Measurements from ENCODE around the gene MYL12B.
A peak's percentile ranks its signal among the peaks of the same experiment; 100 is the strongest.
"Not testable (repeated sequence)": the region's sequence is repeated elsewhere in the genome, so short reads cannot be mapped to it uniquely, and the experiment has no call there.

MYL12B gene

DNA sequence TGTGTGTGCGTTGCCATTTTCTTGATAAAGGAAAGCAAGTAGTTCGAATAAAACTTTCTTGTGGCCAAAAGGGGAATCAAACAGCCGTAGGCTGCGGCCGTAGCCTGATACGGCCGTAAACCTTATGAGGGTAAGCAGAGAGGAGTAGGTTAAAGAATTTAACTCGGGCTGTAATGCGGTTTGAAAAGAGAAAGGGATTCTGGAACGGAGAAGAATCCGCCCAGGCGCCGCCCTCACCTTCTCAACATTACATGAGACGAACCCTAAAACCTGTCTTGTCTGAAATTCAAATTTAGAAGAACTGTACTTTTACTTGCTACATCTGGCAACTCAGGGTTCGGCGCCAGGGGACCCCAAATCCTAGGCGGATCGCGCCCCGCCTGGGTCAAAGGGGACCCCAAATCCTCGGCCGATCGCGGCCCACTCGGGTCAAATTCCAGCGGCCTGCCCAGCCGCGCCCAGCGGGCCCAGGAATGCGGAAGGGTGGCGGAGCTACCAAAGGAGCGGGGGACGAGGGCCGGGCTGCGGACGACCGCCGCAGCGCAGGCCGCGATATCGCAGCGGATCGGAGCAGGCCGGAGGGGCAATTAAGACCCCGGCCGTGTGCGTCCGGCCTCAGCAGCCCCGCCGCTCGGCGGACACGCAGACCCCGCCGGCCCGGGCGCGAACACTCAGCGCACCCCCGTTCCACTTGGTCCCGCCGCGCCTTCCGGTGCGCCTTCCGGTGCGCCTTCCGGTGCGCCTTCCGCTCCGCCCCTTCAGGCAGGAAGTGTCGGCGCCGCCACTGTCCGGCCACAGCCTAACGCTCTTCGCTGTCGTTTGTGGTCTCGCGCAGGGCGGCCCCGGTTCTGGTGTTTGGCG, at the start of gene MYL12B:
Gene MYL12B, plus strand, starts transcription at position 761 of the 861 bp plus-strand sequence. CDS start 10,766 bp downstream, outside the sequence.
- peak; percentile 94 for DNase-seq (ENCODE audit: low spot score)

DNA sequence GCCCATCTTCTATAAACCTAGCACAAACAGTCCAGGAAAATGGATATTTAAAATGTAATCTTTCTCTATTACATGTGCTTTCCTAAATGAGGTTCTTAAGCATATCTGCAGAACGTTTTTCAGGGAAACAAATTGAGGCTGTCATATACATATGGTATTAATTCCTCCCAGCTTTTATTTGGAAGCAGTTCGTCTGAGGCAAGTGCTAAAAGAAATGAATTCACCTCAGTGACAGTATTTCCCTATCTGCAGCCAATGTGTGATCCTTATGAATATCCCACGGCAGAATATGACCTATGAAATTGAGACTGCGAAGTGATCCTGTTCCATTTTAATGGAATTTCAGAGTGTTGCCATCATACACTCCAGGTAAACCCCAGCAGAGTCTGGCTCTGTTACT, 49.3 kb upstream of the MYL12B start:
- DNase-seq (ENCODE audit: low spot score) = no peak

DNA sequence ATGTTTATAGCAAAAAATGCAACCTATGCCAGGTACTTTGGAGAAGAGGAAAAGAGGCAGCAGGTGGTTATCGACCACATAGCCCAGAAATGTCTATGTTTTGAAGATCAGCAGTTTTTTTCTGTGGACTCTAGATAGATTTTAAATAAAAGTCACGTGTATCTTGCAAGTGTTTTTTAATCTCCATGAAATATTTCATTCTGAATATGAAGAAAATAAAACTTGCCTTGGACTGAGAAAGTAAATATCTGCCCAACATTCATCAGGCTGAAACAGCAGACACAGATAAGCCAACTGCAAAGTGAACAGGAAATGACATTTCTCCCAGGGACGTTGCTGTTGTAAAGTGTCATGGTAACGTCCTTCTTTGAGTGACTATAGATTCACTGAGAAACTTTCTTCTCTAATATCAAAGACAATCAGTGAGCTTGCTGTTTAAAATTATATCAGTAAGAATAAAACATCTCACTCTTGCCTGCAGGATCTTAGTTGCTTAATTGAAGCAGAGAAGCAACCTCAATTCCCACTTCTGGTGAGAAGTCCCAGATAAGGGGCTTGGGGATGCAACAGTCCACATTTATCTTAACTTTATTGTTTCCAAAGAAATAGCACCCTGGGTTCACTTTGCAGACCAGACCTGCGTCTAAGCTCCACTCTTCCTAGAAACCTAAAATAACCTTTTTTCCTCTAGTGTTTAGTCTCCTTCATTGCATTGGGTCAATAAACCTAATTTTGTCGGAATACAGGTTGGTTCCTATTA, 48.5 kb upstream of the MYL12B start:
- DNase-seq (ENCODE audit: low spot score) = no peak

DNA sequence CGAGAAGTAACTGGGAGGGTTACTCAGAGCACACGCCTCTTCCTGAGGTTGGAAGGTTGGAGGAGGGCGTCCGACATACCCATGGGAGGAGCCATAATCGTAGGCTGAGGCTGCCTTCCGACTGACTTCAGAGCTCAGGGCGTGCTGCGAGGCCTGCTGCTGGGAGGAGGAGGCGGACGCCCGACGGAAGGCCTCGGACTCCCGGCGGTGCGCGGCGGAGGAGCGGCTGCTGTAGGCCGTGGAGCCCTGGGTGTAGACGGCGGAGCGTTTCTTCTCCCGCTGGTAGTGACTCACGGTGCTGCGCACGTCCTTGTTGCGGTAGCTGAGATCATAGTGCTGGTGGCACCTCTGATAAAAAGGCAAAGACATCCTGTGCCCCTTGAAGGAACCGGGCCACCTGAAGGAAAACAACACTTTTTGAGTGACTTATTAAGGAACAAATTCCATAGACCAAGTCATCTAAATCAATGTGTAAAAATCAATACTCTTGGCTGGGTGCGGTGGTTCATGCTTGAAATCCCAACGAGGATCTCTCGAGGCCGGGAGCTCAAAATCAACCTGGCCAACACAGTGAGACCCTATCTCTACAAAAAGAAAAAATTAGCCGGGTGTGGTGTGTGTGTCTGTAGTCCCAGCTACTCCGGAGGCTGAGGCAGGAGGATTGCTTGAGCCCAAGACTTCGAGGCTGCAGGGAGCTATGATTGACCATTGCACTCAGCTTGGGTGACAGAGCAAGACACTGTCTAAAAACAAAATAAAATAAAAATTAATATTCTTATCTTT, 46.9 kb upstream of the MYL12B start:
- no peak for DNase-seq (ENCODE audit: low spot score)

DNA sequence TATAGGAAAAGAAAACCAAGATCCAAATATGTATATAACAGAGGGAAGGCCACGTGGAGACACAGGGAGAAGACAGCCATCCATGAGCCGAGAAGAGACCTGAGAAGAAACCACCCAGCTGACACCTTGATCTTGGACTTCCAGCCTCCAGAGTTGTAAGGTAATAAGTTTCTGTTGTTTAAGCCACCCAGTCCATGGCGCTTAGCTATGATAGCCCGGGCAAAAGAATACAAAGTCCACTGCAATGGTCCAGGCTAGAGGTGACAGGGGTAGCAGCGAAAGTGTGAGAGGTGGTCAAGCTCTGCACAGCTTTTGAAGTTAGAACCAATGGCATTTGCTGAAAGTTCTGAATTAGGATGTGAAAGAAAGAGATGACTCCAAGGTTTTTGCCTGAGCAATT, 44.9 kb upstream of the MYL12B start:
- no peak for DNase-seq (ENCODE audit: low spot score)

DNA sequence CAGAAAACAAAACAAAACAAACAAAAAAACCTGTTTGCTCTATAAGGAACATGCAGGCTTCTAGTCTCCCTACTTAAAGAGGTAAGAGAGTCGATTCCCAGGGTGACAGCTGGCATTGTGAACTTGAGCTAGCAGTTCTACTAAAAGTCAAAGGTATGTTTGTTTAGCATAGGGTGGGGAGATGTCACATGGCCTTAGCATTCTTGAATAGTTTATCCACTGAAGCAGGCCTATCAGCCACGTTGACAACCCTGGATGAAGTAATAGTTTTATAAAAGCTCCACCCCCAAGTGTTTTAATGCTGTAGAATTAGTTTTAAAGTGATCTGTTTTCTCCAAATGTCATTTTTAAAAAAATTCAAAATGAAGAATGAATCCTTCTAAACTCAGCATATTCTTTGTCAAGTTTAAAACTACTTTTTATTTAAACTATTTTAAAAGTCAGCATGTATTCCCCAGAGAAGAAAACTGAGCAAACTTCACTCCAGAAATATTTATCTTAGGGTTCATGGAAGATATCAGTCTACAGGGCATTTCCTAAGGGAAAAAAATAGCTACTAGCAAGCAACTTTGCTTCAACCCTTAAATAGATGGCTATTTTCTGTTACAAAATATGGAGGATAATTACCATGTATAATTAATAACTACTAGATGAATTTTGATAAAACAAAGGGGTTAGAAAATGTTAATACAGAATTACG, 43.8 kb upstream of the MYL12B start:
- peak; percentile 87 for DNase-seq (ENCODE audit: low spot score)

DNA sequence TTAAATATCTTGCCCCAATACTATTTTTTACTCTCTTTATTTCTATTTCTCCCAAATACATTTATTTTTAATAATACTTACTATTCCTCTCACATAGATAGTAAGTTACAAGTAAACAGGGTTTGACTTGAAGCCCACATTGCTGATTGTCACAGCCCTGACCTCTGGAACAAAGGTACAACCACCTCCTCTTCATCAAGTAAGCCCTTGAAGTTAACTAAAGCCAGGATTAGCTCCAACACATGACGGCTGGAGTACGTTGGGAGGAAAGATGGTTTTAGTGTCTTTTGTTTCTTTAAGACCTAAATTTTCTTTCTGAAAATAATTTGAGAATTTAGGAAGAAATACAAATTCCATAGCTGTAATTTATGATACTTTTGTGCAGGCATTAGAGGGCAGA, 43.1 kb upstream of the MYL12B start:
- DNase-seq (ENCODE audit: low spot score) = no peak

DNA sequence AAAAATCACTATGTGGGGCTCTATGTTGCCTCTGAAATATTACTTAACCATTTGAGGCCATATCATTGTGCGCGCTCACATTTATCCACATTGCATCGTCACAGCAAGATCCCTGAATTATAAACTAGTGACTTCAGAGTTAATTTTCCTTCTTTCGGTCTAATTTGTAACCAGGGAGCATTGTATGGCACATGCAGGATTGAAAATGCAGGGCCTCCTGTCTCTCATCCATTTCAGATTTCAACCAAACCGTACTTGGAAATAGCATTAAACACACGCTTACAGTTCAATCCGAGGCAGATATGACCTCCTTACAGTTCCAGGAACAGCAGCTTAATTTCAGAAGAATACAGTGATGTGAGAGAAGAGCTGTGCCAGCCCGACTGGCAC, 42.7 kb upstream of the MYL12B start:
- no peak for DNase-seq (ENCODE audit: low spot score)

DNA sequence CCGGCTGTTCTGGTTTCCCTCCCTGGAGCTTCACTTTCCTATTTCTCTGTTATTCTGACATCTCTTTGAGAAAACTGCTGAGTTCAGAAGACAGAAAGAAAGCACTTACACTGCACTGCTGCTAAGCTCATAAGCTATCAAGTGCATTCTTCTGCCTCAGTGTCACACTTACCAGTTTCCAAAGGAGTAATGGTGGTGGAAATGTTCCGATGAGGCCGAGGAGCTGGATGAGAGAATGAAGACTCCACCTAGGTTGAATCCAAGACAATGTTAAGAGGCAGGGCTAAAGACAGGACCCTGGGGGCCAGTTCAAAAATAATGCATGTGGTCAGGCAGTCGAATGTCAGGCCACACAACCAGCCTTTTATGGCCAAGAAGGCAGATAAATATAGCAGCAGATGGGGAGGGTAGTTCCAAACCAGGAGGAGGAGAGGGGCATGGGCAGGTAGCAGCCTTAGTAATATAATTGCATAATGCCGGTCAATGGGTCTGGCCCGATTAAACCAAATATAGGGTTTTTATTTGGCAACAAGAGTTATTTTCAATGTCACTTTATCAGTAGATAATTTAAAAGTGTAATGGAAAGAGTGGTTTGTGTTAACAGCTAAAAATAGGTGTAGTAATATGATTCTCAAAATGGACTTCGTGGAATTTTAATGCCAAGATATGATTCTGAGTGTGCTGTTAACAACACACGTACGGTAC, 42.1 kb upstream of the MYL12B start, which contains the start of gene MYOM1:
Gene MYOM1, minus strand, starts transcription at position 338 of the 705 bp plus-strand sequence. CDS start 4,745 bp downstream, outside the sequence.
- no peak for DNase-seq (ENCODE audit: low spot score)

DNA sequence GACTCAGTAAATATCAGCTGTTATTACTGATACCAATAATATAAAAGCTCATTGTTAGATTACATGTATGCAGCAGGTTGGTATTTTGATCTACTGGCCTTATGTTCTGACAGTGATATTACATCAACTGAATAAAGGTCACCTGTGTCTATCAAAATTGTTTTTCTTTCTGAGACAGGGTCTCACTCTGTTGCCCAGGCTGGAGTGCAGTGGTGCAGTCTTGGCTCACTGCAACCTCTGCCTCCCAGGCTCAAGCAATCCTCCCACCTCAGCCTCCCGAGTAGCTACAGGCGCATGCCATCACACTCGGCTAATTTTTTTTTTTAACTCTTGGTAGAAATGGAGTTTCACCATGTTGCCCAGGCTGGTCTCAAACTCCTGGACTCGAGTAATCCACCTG, 41.1 kb upstream of the MYL12B start:
- DNase-seq (ENCODE audit: low spot score) = not testable (repeated sequence)

DNA sequence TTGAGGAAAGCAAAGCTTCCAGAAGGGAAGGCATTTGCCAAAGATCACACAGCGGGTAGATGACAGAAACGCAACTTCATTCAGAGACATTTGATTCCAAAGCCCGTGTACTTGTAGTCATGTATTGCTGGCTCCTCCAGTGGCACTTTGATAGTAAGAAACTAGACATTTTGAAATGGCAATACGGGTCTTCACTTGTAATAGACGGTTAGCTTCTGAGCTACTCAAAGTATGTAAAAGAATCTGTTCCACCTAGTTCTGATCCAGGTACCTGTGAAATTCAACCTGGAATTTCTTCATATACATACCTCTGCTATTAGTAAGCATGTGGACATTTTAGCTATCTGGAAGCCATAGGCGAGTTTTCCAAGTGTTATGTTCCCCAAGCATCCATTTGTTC, 40.4 kb upstream of the MYL12B start:
- no peak for DNase-seq (ENCODE audit: low spot score)

DNA sequence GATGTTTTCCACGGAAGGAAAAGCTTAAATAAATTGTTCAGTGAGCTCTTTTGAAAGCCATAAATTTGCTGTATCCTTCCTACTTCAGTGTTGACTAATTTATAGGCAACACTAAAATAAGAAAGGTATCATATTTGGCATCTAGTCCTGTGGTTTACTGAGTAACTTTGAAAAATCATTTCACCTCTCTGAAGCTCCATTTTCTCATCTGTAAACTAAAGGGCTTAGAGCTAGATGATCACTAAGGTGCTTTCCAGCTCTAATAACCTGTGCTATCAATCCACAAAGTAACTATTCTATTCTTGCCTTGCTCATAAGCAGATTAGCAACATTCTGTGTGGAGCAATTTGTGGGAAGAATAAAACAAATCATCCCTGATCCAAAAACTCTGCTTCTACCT, 38.6 kb upstream of the MYL12B start:
- no peak for DNase-seq (ENCODE audit: low spot score)

DNA sequence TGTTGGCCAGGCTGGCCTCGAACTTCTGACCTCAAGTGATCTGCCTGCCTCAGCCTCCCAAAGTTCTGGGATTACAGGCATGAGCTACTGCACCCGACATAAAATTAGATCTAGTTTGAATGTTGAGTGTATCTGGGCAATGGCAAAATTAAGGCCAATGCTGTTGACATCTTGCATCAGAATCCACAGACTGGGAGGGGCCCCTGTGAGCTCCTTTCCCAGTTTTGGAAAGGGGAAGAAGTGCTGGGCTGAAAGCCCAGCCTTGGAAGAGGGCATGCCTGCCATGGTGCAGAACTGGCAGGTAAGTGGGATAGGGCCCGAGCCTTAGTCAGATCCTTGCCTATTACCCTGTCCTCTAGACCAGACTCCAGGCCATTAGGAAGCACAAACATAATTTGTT, 37.7 kb upstream of the MYL12B start:
- DNase-seq (ENCODE audit: low spot score) = no peak

DNA sequence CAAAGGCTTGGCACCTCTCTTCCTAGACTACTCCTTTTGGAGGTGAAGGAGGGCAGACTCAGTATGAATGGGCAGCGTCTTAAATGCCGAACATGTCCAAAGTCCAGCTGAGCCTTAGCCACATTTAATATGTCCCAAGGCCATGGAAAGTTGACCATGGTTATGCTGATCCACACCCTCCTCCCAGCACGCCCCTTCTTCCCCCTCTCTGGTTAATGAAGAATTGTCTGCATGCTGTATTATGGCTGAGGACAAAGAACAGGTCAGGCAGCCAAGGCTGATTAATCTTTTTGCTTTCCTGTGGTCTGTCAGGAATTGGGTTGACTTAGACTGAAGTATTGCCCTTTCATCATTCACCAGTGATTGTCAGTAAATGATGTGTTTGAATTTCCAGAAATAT, 36.3 kb upstream of the MYL12B start:
- no peak for DNase-seq (ENCODE audit: low spot score)

DNA sequence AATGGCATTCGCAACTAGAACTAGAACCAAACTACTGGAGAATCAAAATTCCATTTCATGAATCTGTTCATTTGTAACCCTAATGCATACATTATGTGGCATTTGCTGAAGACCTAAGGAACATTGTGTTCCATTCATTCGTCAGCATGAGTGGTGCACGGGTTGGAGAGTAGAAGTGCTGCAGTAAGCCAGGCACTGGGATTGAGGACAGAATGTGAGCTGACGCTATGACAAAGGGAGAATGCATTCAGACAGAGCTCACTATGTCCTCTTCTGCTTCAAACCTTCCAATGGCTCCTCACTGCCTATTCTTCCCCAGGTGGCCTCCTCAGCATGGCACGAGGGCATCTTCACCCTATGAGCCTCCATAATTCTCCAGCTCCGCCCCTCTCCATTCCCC, 35.9 kb upstream of the MYL12B start:
- DNase-seq (ENCODE audit: low spot score) = no peak

DNA sequence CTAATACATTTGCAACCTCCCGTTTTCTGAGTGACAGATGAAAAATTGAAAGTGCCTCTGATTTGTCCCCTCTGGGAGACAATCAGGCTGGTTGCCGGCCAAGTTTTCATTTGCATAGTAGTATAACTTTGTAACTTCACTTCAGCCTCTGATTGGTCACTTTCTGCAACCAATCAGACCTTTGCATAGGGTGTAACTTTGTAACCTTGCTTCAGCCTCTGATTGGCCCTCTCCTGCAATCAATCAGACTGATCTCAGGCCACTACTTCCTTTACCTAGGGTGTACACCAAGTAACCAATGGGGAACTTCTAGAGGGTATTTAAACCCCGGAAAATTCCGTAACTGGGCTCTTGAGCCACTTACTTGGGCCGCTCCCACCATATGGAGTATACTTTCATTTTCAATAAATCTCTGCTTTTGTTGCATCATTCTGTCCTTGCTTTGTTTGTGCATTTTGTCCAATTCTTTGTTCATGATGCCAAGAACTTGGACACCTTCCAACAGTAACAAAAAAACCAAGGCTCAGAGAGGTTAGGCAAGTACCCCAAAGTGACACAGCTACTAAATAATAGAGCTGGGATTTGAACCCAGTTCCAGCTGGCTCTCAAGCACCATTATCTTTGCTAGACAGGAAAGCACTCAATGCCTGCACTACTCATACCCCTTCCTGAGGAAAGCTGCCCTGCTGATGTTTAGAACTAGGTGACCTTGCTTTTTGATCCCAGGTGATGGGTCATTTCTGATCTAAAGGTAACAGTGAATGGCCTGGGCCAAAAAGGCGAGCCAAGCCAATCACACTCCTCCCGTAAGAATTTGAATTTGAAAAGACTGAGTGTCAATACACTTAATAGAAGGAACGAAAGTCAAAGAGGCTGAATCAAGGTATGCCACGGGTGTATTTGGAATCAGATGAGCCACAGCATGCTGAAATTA, 31.3 kb upstream of the MYL12B start:
- DNase-seq (ENCODE audit: low spot score) = no peak

DNA sequence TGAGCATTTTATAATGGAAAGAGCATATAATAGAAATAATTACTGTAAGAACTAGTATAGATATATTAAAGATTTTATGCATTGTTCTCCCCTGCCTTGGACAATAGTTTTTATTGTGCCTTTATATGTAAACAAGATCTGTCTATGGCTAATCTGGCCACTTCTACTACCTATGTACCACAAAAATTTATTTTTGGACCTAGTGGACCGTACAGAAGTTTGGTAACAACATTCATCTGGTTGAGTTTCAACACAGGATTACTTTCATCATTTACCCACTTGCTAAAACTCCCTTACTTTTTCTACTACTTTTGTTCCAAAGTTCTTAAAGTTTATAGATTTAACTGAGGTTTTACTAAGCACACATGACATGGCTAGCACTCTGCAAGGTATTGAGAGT, 28.9 kb upstream of the MYL12B start:
- DNase-seq (ENCODE audit: low spot score) = no peak

DNA sequence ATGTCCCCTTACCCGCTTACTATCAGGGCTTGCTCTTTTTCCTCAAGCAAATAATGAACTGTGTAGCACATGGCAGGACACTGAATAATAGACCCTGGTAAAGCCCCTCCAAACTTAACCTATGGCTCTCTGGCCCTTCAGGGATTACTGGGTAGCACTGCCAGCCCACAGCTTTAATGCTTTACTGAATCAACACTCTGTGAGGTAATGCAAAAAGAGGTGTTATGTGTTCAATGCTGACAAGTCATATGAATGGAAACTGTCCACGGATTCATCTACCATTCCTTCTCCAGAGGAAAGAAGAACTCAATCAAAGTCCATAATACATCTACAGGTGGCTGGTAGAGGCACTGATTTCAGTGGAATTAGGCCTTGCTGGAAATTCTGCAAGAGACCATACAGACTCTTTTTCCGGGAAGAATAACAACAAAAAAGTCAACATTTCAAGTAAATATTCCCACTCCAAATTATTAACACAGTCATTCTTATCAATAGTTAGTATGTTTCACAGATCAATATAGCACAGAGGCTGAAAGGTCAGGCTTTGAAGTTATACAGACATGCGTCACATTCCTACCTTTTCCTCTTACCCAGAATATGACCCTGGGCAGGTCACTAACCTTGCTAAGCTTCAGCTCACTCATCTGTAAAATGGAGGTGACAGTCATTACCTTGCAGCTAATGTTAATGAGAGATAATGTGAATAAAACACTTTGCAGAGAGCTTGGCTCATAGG, 28.3 kb upstream of the MYL12B start:
- DNase-seq (ENCODE audit: low spot score) = no peak

DNA sequence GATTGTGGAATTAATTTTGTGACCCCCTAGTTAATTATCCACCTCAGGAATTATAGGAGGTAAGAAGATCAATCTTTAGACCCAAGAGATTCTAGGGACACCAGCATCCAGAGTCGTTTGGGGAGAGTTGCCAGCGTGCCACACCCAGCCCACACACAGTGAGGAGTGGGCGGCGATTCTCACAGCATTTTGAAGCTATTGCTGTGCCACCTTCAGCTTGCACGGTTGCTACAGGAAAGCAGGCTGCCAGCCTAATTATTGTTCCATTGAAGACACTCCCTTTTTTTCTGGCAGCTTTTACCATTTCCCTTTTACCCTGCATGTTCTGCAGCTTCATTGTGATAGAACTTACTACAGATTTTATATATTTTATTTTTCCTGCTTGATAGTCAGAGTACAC, 27.5 kb upstream of the MYL12B start:
- peak; percentile 11 for DNase-seq (ENCODE audit: low spot score)

All from SW480 (cell line).